Loucy (cell line): ENCODE measurements around the gene ADAMTS8.

Experiments
- H2AFZ ChIP-seq: fragments of 200-600 bp; sonication (generic); 2 replicates; pipeline ENCODE4 v1.6.0; 2016; ENCODE audit warnings: antibody characterized with exemption, mild to moderate bottlenecking, low read length, moderate library complexity
- H3F3A ChIP-seq: fragments of 200-600 bp; 2 replicates; pipeline ENCODE4 v1.6.0; 2016; ENCODE audit warnings: antibody characterized with exemption, low read depth, mild to moderate bottlenecking
- H3K27me3 ChIP-seq: fragments of 200-600 bp; sonication (generic); 2 replicates; pipeline ENCODE4 v1.6.1; 2014; ENCODE audit warnings: low read length, mild to moderate bottlenecking; ENCODE audit not compliant: insufficient read depth, poor library complexity, severe bottlenecking
- H3K36me3 ChIP-seq: fragments of 200-600 bp; sonication (generic); 2 replicates; pipeline ENCODE4 v1.6.1; 2016; ENCODE audit warnings: low read length; ENCODE audit not compliant: insufficient read depth
- H3K4me1 ChIP-seq: fragments of 200-600 bp; sonication (generic); 2 replicates; pipeline ENCODE4 v1.5.1; 2014; ENCODE audit warnings: low read length, mild to moderate bottlenecking; ENCODE audit not compliant: insufficient read depth, poor library complexity, severe bottlenecking
- H3K4me2 ChIP-seq: fragments of 200-600 bp; sonication (generic); 2 replicates; pipeline ENCODE4 v1.6.0; 2014; ENCODE audit warnings: antibody characterized with exemption, low read length, low read depth, mild to moderate bottlenecking; ENCODE audit not compliant: poor library complexity, severe bottlenecking
- H3K4me3 ChIP-seq: fragments of 200-600 bp; sonication (generic); 2 replicates; pipeline ENCODE4 v1.5.1; 2014; ENCODE audit warnings: low read length, mild to moderate bottlenecking, mixed read lengths; ENCODE audit not compliant: poor library complexity, severe bottlenecking
- H3K79me2 ChIP-seq: fragments of 200-600 bp; sonication (generic); 2 replicates; pipeline ENCODE4 v1.6.1; 2014; ENCODE audit warnings: low read length; ENCODE audit not compliant: insufficient read depth
- H3K9ac ChIP-seq: fragments of 200-600 bp; sonication (generic); 2 replicates; pipeline ENCODE4 v1.6.0; 2014; ENCODE audit warnings: mild to moderate bottlenecking, low read depth, low read length, moderate library complexity; ENCODE audit not compliant: poor library complexity, severe bottlenecking
- H3K9me2 ChIP-seq: fragments of 200-600 bp; sonication (generic); replicated peaks from 2 replicates; pipeline ENCODE4 v1.6.1; 2016; ENCODE audit warnings: low read depth, low read length, mixed read lengths
- H3K9me3 ChIP-seq: fragments of 200-600 bp; sonication (generic); 2 replicates; pipeline ENCODE4 v1.6.1; 2014; ENCODE audit warnings: mild to moderate bottlenecking, antibody characterized with exemption, low read length, low read depth; ENCODE audit not compliant: insufficient read depth
- H4K20me1 ChIP-seq: fragments of 200-600 bp; sonication (generic); 2 replicates; pipeline ENCODE4 v1.6.0; 2014; ENCODE audit warnings: antibody characterized with exemption, low read length, mild to moderate bottlenecking; ENCODE audit not compliant: insufficient read depth, poor library complexity, severe bottlenecking
- EZH2phosphoT487 ChIP-seq: fragments of 200-600 bp; IDR thresholded peaks from 2 replicates; pipeline ENCODE4 v1.6.1; 2018; ENCODE audit warnings: antibody characterized with exemption, mild to moderate bottlenecking, moderate library complexity, borderline replicate concordance
- TF ChIP-seq, protein P1 (sequence below): fragments of 200-600 bp; sonication (generic); conservative IDR thresholded peaks from 2 replicates; pipeline ENCODE4 v1.5.1; 2014; ENCODE audit warnings: mild to moderate bottlenecking, antibody characterized with exemption, low read length

ADAMTS8 gene

DNA sequence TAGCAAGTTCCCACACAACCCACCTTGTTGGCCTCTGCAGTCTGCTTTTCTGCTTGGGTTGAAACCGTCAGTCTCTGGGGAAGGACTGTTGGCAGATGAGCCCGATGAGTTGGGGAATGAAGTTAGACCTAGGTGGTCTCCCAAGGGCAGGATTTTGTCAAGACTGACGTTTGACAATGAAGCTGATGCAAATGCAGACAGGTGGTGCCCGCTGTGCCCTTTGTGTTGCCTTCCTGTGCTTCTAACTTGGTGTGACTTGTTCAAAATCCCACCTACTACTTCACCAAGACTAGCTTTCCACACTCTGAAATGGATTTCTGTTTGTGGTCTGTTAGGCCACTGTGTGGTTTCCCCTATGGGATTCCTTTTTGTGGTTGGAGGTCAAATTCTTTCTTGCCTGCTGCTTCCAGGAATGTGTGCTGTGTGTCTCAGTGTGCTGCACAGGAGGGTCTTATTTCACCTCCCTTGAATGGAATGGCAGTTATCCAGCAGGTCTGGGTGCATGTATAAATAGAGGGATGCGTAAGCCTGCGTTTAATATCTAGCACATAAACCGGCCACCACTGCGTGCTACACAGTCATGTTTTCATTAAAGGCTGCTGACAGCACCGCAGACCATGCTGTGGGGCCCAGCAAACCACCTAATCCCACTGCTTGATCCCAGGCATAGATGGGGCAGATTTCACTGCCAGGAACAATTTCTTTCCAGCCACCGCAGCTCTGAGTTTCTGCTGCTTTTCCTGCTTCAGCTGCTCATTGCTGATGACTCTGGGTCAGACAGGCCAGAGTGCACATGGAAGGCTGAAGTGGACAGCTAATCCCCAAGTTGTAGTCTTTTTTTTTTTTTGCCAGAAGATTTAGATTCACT lies 44.8 kb downstream of the ADAMTS8 start:
- H3F3A ChIP-seq: no peaks in the 10 kb centered on the region
- H3K4me1 ChIP-seq: no peaks in the 10 kb centered on the region
- H4K20me1 ChIP-seq: no peaks in the 10 kb centered on the region
- no peak overlapping the region for H2AFZ ChIP-seq
- H3K9me2 ChIP-seq: no peaks in the 10 kb centered on the region
- H3K79me2 ChIP-seq: no peaks in the 10 kb centered on the region
- TF ChIP-seq EZH2phosphoT487: no peak
- TF ChIP-seq, protein P1, sequence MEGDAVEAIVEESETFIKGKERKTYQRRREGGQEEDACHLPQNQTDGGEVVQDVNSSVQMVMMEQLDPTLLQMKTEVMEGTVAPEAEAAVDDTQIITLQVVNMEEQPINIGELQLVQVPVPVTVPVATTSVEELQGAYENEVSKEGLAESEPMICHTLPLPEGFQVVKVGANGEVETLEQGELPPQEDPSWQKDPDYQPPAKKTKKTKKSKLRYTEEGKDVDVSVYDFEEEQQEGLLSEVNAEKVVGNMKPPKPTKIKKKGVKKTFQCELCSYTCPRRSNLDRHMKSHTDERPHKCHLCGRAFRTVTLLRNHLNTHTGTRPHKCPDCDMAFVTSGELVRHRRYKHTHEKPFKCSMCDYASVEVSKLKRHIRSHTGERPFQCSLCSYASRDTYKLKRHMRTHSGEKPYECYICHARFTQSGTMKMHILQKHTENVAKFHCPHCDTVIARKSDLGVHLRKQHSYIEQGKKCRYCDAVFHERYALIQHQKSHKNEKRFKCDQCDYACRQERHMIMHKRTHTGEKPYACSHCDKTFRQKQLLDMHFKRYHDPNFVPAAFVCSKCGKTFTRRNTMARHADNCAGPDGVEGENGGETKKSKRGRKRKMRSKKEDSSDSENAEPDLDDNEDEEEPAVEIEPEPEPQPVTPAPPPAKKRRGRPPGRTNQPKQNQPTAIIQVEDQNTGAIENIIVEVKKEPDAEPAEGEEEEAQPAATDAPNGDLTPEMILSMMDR: no peak
- no peak overlapping the region for H3K4me3 ChIP-seq
- H3K4me2 ChIP-seq: no peak overlapping the region
- H3K27me3 ChIP-seq: no peaks in the 10 kb centered on the region
- no peaks in the 10 kb centered on the region for H3K9me3 ChIP-seq
- H3K36me3 ChIP-seq: no peaks in the 10 kb centered on the region
- H3K9ac ChIP-seq: no peak overlapping the region

DNA sequence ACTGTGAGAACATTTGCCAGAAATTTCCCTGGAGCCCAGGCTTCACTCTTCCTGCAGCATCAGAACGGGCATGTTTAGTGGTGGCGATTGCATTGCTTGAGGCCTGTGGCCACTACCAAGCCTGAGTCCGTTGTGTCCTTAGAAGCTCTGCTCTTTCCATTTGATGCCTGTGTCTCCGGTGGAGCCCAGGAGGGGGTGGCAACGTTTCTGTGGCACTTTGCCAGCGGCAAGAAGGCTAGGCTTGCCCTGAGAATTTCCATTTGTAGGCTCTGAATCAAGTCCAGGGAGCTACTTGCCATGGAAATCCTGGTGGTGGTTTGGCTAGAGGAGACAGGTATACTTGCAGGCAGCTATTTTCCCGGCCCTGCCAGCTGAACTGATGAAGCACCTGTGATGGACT lies 47.1 kb downstream of the ADAMTS8 start:
- H3K4me3 ChIP-seq: no peak overlapping the region
- no peaks in the 10 kb centered on the region for H3K9me2 ChIP-seq
- H3K4me2 ChIP-seq: no peak overlapping the region
- no peaks in the 10 kb centered on the region for H3K4me1 ChIP-seq
- no peaks in the 10 kb centered on the region for H3F3A ChIP-seq
- TF ChIP-seq, protein P1: no peak
- TF ChIP-seq EZH2phosphoT487: no peak
- no peaks in the 10 kb centered on the region for H3K27me3 ChIP-seq
- no peaks in the 10 kb centered on the region for H3K9me3 ChIP-seq
- no peak overlapping the region for H2AFZ ChIP-seq
- H3K9ac ChIP-seq: no peak overlapping the region
- no peaks in the 10 kb centered on the region for H3K36me3 ChIP-seq
- H4K20me1 ChIP-seq: no peaks in the 10 kb centered on the region
- H3K79me2 ChIP-seq: no peaks in the 10 kb centered on the region

DNA sequence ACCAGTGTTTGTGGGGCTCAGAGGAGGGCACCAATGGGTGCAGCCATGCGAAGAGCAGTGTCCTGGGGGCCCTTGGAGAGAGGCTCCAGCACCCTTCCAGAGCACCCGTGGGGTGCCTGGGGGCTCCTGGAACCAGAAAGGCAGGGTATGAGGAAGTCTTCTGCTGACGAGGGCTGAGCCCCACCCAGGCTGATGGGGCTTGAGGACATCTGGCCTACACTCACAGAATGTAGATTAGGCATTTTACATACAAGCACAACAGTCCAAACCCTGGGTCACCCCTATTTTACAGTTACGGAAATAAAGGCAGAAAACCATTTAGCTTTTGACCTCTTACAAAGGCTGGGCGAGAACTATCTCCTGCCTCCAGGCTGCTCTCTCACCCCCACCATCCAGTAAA lies 47.6 kb downstream of the ADAMTS8 start:
- no peak overlapping the region for H3K9ac ChIP-seq
- H3K4me1 ChIP-seq: no peaks in the 10 kb centered on the region
- H3K79me2 ChIP-seq: no peaks in the 10 kb centered on the region
- no peak overlapping the region for H3K4me3 ChIP-seq
- no peak overlapping the region for H2AFZ ChIP-seq
- no peaks in the 10 kb centered on the region for H3F3A ChIP-seq
- no peaks in the 10 kb centered on the region for H3K27me3 ChIP-seq
- H3K4me2 ChIP-seq: no peak overlapping the region
- no peaks in the 10 kb centered on the region for H4K20me1 ChIP-seq
- H3K9me3 ChIP-seq: no peaks in the 10 kb centered on the region
- no peaks in the 10 kb centered on the region for H3K36me3 ChIP-seq
- TF ChIP-seq, protein P1: no peak
- TF ChIP-seq EZH2phosphoT487: no peak
- H3K9me2 ChIP-seq: no peaks in the 10 kb centered on the region
